H1 (cell line): ENCODE data around the gene HACE1. TPM values are rescaled to one million over a fixed set of nuclear protein-coding genes. Genes with fewer than 3 reads are reported as not detected.
A peak's percentile ranks its signal among the peaks of the same experiment; 100 is the strongest.

Experiments used
- CTCF ChIA-PET: fragments of 300-600 bp; sonication (Branson Sonifier 250); formaldehyde crosslinking; loops from one replicate; lab custom pipeline; 2021; ENCODE audit not compliant: partially characterized antibody; lab: Charles Lee
- POLR2A ChIA-PET: fragments of 300-600 bp; sonication (Branson Sonifier 250); formaldehyde crosslinking; loops from one replicate; lab custom pipeline; 2021; ENCODE audit warnings: inconsistent platforms; ENCODE audit not compliant: partially characterized antibody; lab: Charles Lee
- DNase-seq, 2 experiments: peaks; one replicate each; pipeline versions ENCODE4 v3.0.0 to v3.0.0-alpha.2; 2010 to 2022; ENCODE audit warnings: low spot score in 2 of 2, low read depth in 1 of 2, mixed read lengths in 1 of 2
- FAIRE-seq: peaks from 2 replicates; lab custom pipeline; 2011; peaks lifted over from hg19 to GRCh38; lab: Jason Lieb, UNC
- H2AFZ ChIP-seq: 2 replicates; pipeline ENCODE4 v1.8.1; 2012; ENCODE audit warnings: low read length, inconsistent platforms
- H2AK5ac ChIP-seq: 2 replicates; pipeline ENCODE4 v1.6.1; 2013; ENCODE audit warnings: low read depth, low read length
- H2BK120ac ChIP-seq: replicated peaks from 2 replicates; pipeline ENCODE3; 2013; ENCODE audit warnings: low read depth, low read length, inconsistent platforms
- H2BK12ac ChIP-seq: 2 replicates; pipeline ENCODE4 v1.6.1; 2013; ENCODE audit warnings: low read depth, low read length
- H2BK15ac ChIP-seq: 2 replicates; pipeline ENCODE4 v1.6.1; 2013; ENCODE audit warnings: low read length
- H2BK20ac ChIP-seq: 2 replicates; pipeline ENCODE4 v1.6.1; 2013; ENCODE audit warnings: low read length
- H2BK5ac ChIP-seq: 2 replicates; pipeline ENCODE4 v1.6.1; 2013; ENCODE audit warnings: low read depth, low read length
- H3K14ac ChIP-seq: 2 replicates; pipeline ENCODE4 v1.6.1; 2013; ENCODE audit warnings: inconsistent platforms; ENCODE audit not compliant: insufficient read length
- H3K18ac ChIP-seq: 2 replicates; pipeline ENCODE4 v1.6.1; 2013; ENCODE audit warnings: low read length; ENCODE audit errors: extremely low read depth
- H3K23ac ChIP-seq: 2 replicates; pipeline ENCODE4 v1.6.1; 2013; ENCODE audit warnings: inconsistent platforms; ENCODE audit not compliant: insufficient read length
- H3K23me2 ChIP-seq: 2 replicates; pipeline ENCODE4 v1.6.1; 2013; ENCODE audit warnings: low read depth, low read length
- H3K27ac ChIP-seq: 2 replicates; pipeline ENCODE4 v1.6.1; 2011; ENCODE audit warnings: low read depth, low read length, inconsistent platforms
- H3K27me3 ChIP-seq, 4 experiments: replicated peaks in 1 of 4; 1 replicate in 1 of 4; 2 replicates in 3 of 4; pipeline versions ENCODE4 v1.6.1 to v1.8.1; 2011 to 2013; ENCODE audit warnings: low read length in 3 of 4, mild to moderate bottlenecking in 3 of 4, inconsistent platforms in 2 of 4, mixed read lengths in 2 of 4, moderate library complexity in 1 of 4; ENCODE audit not compliant: control insufficient read depth in 3 of 4, insufficient read depth in 3 of 4; ENCODE audit errors: extremely low read depth in 1 of 4
- H3K36me3 ChIP-seq, 4 experiments: 2 replicates each; pipeline versions ENCODE4 v1.6.1 to v1.8.1; 2011 to 2013; ENCODE audit warnings: mild to moderate bottlenecking in 4 of 4, low read length in 3 of 4, moderate library complexity in 2 of 4, control low read depth in 1 of 4, inconsistent platforms in 1 of 4; ENCODE audit not compliant: insufficient read depth in 4 of 4, control insufficient read depth in 2 of 4
- H3K4ac ChIP-seq: replicated peaks from 2 replicates; pipeline ENCODE3; 2013; ENCODE audit warnings: low read length, low read depth, mixed read lengths, inconsistent platforms; ENCODE audit not compliant: insufficient read length
- H3K4me1 ChIP-seq, 4 experiments: replicated peaks in 1 of 4; 1 replicate in 1 of 4; 2 replicates in 3 of 4; pipeline versions ENCODE4 v1.6.1 to v1.8.1; 2011 to 2013; ENCODE audit warnings: low read length in 3 of 4, inconsistent platforms in 2 of 4, mixed read lengths in 1 of 4; ENCODE audit not compliant: insufficient read depth in 4 of 4, control insufficient read depth in 3 of 4
- H3K4me2 ChIP-seq, 2 experiments: 2 replicates each; pipeline versions ENCODE4 v1.6.1 to v1.8.1; 2011 to 2013; ENCODE audit warnings: low read depth in 2 of 2, low read length in 2 of 2, control low read depth in 1 of 2, inconsistent platforms in 1 of 2, mild to moderate bottlenecking in 1 of 2; ENCODE audit not compliant: insufficient read depth in 1 of 2
- H3K4me3 ChIP-seq, 4 experiments: fragments of 200-600, 300-600 bp in 1 of 4; sonication (generic), shearing (Covaris generic), sonication (Bioruptor Twin) in 1 of 4; 2 replicates each; pipeline versions ENCODE4 v1.5.1 to v1.8.1; 2011 to 2016; ENCODE audit warnings: low read length in 4 of 4, low read depth in 3 of 4, control low read depth in 2 of 4, inconsistent platforms in 2 of 4, mild to moderate bottlenecking in 2 of 4, mixed read lengths in 1 of 4, moderate library complexity in 1 of 4; ENCODE audit not compliant: insufficient read depth in 2 of 4; ENCODE audit errors: extremely low read depth in 1 of 4
- H3K56ac ChIP-seq: replicated peaks from 2 replicates; pipeline ENCODE3; 2013; ENCODE audit warnings: low read depth, mild to moderate bottlenecking, mixed read lengths, low read length, inconsistent platforms; ENCODE audit not compliant: insufficient read length
- H3K79me1 ChIP-seq: 2 replicates; pipeline ENCODE4 v1.6.1; 2013; ENCODE audit warnings: low read depth, low read length, control low read depth
- H3K79me2 ChIP-seq, 2 experiments: 2 replicates each; pipeline versions ENCODE4 v1.6.1 to v1.8.1; 2012 to 2013; ENCODE audit warnings: low read length in 2 of 2, mild to moderate bottlenecking in 2 of 2, inconsistent platforms in 1 of 2; ENCODE audit not compliant: insufficient read depth in 2 of 2, control insufficient read depth in 1 of 2
- H3K9ac ChIP-seq, 4 experiments: replicated peaks in 1 of 4; 1 replicate in 1 of 4; 2 replicates in 3 of 4; pipeline versions ENCODE4 v1.6.1 to v1.8.1; 2011 to 2013; ENCODE audit warnings: low read depth in 3 of 4, low read length in 3 of 4, control low read depth in 2 of 4, mild to moderate bottlenecking in 2 of 4, moderate library complexity in 2 of 4, inconsistent platforms in 1 of 4; ENCODE audit errors: extremely low read depth in 1 of 4
- H3K9me3 ChIP-seq, 2 experiments: 2 replicates each; pipeline versions ENCODE4 v1.6.1 to v1.8.1; 2012 to 2013; ENCODE audit warnings: mild to moderate bottlenecking in 2 of 2, moderate library complexity in 2 of 2, control low read depth in 1 of 2, inconsistent platforms in 1 of 2, low read depth in 1 of 2, low read length in 1 of 2, mixed read lengths in 1 of 2; ENCODE audit not compliant: insufficient read depth in 2 of 2
- H4K20me1 ChIP-seq, 2 experiments: replicated peaks in 1 of 2; 2 replicates each; pipeline versions ENCODE3 to v1.8.1; 2011 to 2013; ENCODE audit warnings: inconsistent platforms in 2 of 2, low read length in 2 of 2, mild to moderate bottlenecking in 1 of 2; ENCODE audit not compliant: insufficient read depth in 2 of 2, control insufficient read depth in 1 of 2
- H4K5ac ChIP-seq: 2 replicates; pipeline ENCODE4 v1.6.1; 2013; ENCODE audit warnings: low read length, low read depth, mixed read lengths, inconsistent platforms; ENCODE audit not compliant: insufficient read length
- H4K8ac ChIP-seq: 2 replicates; pipeline ENCODE4 v1.8.0; 2013; ENCODE audit warnings: mild to moderate bottlenecking, moderate library complexity, low read length, inconsistent platforms; ENCODE audit not compliant: insufficient read depth; ENCODE audit errors: extremely low read depth
- H4K91ac ChIP-seq: replicated peaks from 2 replicates; pipeline ENCODE3; 2013; ENCODE audit warnings: low read length, mixed read lengths, inconsistent platforms; ENCODE audit not compliant: insufficient read length
- ATF3 ChIP-seq: IDR thresholded peaks from 2 replicates; pipeline ENCODE4 v1.6.1; 2011; ENCODE audit warnings: low read depth, mild to moderate bottlenecking, low read length; ENCODE audit not compliant: insufficient read depth
- BACH1 ChIP-seq: IDR thresholded peaks from 2 replicates; pipeline ENCODE4 v1.6.1; 2012; ENCODE audit warnings: low read length, improper control_type of control experiment
- BCL11A ChIP-seq, 2 experiments: IDR thresholded peaks; one replicate each; pipeline ENCODE4 v1.6.1; 2011; ENCODE audit warnings: low read depth in 2 of 2, low read length in 2 of 2, mild to moderate bottlenecking in 2 of 2
- CREB1 ChIP-seq: IDR thresholded peaks from 2 replicates; pipeline ENCODE4 v1.6.1; 2012; ENCODE audit warnings: inconsistent platforms
- CTBP2 ChIP-seq: IDR thresholded peaks from 2 replicates; pipeline ENCODE4 v1.7.0; 2011; ENCODE audit warnings: borderline replicate concordance, mild to moderate bottlenecking, moderate library complexity, mixed read lengths, low read length; ENCODE audit not compliant: insufficient read depth, insufficient read length
- EZH2 ChIP-seq: fragments of 200-600 bp; sonication (generic); IDR thresholded peaks from 2 replicates; pipeline ENCODE4 v1.7.1; 2012; ENCODE audit warnings: low read depth, mild to moderate bottlenecking, moderate library complexity, low read length, inconsistent platforms; ENCODE audit not compliant: severe bottlenecking
- MAX ChIP-seq: IDR thresholded peaks from 2 replicates; pipeline ENCODE4 v1.6.1; 2012; ENCODE audit warnings: inconsistent platforms
- NRF1 ChIP-seq: IDR thresholded peaks from 2 replicates; pipeline ENCODE4 v1.6.1; 2011; ENCODE audit warnings: mild to moderate bottlenecking, low read depth, low read length, improper control_type of control experiment
- PHF8 ChIP-seq: fragments of 200-600 bp; sonication (generic); conservative IDR thresholded peaks from 2 replicates; pipeline ENCODE4 v1.7.1; 2012; ENCODE audit warnings: low read depth, mild to moderate bottlenecking, inconsistent platforms, low read length, moderate library complexity
- SAP30 ChIP-seq: fragments of 300-600 bp; sonication (generic); IDR thresholded peaks from 2 replicates; pipeline ENCODE4 v1.7.1; 2012; ENCODE audit warnings: low read length, moderate library complexity, mild to moderate bottlenecking, inconsistent platforms; ENCODE audit not compliant: insufficient read depth, insufficient replicate concordance
- SIX5 ChIP-seq: IDR thresholded peaks from 2 replicates; pipeline ENCODE4 v1.6.1; 2011; ENCODE audit warnings: mild to moderate bottlenecking, low read depth, low read length
- SP2 ChIP-seq: IDR thresholded peaks from 2 replicates; pipeline ENCODE4 v1.6.1; 2012; ENCODE audit warnings: mild to moderate bottlenecking, low read length, inconsistent platforms
- TCF12 ChIP-seq: IDR thresholded peaks from 2 replicates; pipeline ENCODE4 v1.6.1; 2011; ENCODE audit warnings: low read depth, mild to moderate bottlenecking, low read length
- WGBS, 2 experiments: shearing (Covaris generic) in 1 of 2; methylation state at CpG; one replicate each; pipeline versions ENCODE4 v1.1.6 to v1.1.7; 2013 to 2015; ENCODE audit warnings: low lambda C conversion rate in 2 of 2, mixed read lengths in 2 of 2, inconsistent platforms in 1 of 2, low coverage in 1 of 2, missing lambda C conversion rate in 1 of 2; ENCODE audit not compliant: insufficient replicate concordance in 2 of 2, insufficient coverage in 1 of 2, insufficient read length in 1 of 2; ENCODE audit errors: extremely low coverage in 1 of 2, missing lambda C conversion rate in 1 of 2; 5-methylcytosine and 5-hydroxymethylcytosine counted together
- polyA plus RNA-seq, 7 experiments: library from polyadenylated mRNA; depleted of rRNA in 3 of 7; stranded (reverse) in 5 of 7; unstranded in 2 of 7; fragments of >200 nt in 5 of 7; fragments of 200-250 nt in 2 of 7; gene quantifications; 1 replicate in 5 of 7; 2 replicates in 1 of 7; 4 replicates in 1 of 7; pipeline versions ENCODE4 v1.2.1 to v1.2.3, GENCODE V29; 2011 to 2013; ENCODE audit warnings: missing spikeins in 2 of 7, mixed read lengths in 2 of 7
- total RNA-seq: library from RNA; stranded (reverse); fragmentation: NEBNext Ultra II Directional; extraction: Animal tissue kit (Norgen Biotek cat#: 25700); gene quantifications from 2 replicates; pipeline ENCODE4 v1.2.1, GENCODE V29; 2021

The HACE1 gene
- total and polyA plus RNA-seq, 2 of the 8 experiments (the other 6 are each of a cell fraction or from before 2014, with no cell fraction given), result 7.1 to 21.3 TPM

GRCh38 chr6:104689551-104690205 lies 170.0 kb downstream of the HACE1 start:
- Histone ChIP-seq H2BK20ac (no peak overlapping the region), H3K79me2 (no peaks in the 10 kb centered on the region), H4K20me1 (no peaks in the 10 kb centered on the region), H3K27ac (no peak overlapping the region), H3K27me3 (no peaks in the 10 kb centered on the region), H3K23me2 (no peaks in the 10 kb centered on the region), H4K8ac (no peak overlapping the region), H3K79me1 (no peaks in the 10 kb centered on the region), H4K5ac (no peak overlapping the region), H3K23ac (no peak overlapping the region), H3K4ac (no peak overlapping the region), H3K4me2 (no peak overlapping the region), H2AFZ (0 out of 2 replicates have a peak overlapping the region, but pooled peaks have one; percentile 50), H2BK12ac (no peak overlapping the region), H3K9ac (no peak overlapping the region), H3K9me3 (no peaks in the 10 kb centered on the region), H3K4me1 (peaks cover 0 to 5% (median 1%) of the 10 kb centered on the region in 4 experiments; a peak in 4 of 7 replicates), H4K91ac (no peak overlapping the region), H2BK120ac (no peak overlapping the region), H3K56ac (no peak overlapping the region), H3K14ac (no peak overlapping the region), H3K4me3 (no peak overlapping the region), H2BK15ac (no peak overlapping the region), H3K36me3 (no peaks in the 10 kb centered on the region), H3K18ac (no peak overlapping the region), H2BK5ac (no peak overlapping the region), H2AK5ac (no peak overlapping the region)
- no peak for FAIRE-seq
- 72% methylated on average over 3 of the region's 3 CpGs; no CpG with 5 or more reads in 1 of the 2 experiments for WGBS, 2 experiments
- ChIA-PET CTCF (interaction anchor here (2.2 kb wide), 1 partner anchor 81 kb away, joined by 6 read pairs; no protein-coding TSS in a partner anchor), POLR2A (no interaction called here)
- DNase-seq, result no peak
- TF ChIP-seq EZH2 (no peak), CTBP2 (no peak), CREB1 (no peak), ATF3 (no peak), SP2 (no peak), NRF1 (no peak), SIX5 (no peak), SAP30 (no peak), BCL11A (IDR thresholded peaks at IDR 0.05; ENCODE audit: low read depth in 2 of 2, low read length in 2 of 2) (no peak), TCF12 (no peak), MAX (no peak), BACH1 (no peak), PHF8 (no peak)
